Measurements from ENCODE around the gene POLR3A.

DNA sequence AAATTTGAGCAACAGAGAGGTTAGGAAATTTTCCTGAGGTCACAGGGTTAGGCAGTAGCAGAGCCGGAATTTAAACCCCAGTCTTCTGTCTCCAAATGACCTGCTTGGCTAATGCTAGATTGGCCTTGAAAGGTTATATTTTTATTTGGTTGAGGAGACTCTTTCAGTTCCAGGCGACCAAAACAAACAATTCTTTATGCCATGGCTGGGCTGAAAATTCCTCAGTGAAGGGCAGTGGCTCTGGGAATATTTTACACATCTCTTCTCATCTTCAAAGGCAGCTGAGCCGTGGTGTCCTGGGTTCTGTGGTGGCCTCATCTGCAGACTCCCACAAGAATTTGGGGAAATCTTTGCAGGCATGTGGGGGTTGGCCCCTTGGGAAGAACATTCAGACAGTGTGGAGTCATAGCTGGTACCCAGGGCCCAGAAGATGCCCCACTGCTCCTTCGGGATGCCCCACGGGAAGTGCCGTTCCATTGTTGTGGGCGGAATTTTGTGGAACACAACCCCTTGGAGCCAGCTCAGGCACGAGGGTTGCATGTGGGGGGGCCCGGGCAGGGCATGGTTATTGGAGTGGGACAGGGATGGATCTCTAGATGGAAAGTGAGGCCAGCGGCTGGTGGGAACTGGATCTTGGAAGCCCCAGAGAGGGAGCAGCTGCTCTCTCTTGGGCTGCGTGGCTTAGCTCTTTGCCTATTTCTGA is 37.6 kb upstream of the POLR3A start:
- TF ChIP-seq CTCF (conservative IDR thresholded peaks at IDR 0.05) (no peak), EZH2 (IDR thresholded peaks at IDR 0.05; ENCODE audit: low read depth) (no peak)
